ENCODE data around the gene WFIKKN1. TPM values are rescaled to one million over a fixed set of nuclear protein-coding genes. Genes with fewer than 3 reads are reported as not detected.

The WFIKKN1 gene
- total RNA-seq, 1 experiment from 2014 or later: 12.3 TPM

DNA sequence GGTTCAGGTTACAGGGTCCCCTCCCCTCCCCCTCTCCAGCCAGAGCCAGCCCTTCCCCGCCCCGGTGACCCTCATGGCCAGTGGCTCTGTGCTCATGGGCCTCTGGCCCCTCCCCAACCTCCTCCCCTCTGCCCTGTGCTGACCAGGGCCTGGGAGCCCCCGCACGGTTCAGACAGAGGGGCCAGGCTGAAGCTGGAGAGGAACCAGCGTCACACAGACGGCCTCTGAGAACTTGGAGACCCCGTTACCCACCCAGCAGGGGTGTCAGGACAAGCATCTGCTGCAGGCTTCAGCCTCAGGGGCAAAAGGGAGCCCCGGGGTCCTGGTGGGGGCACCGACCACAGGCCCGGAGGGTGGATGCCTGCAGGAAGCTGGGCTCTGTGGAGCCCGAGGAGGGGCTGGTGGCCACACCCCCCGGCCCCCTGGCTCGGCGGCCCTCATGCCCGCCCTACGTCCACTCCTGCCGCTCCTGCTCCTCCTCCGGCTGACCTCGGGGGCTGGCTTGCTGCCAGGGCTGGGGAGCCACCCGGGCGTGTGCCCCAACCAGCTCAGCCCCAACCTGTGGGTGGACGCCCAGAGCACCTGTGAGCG, at the start of gene WFIKKN1 (continued):
- TF ChIP-seq, protein P1, sequence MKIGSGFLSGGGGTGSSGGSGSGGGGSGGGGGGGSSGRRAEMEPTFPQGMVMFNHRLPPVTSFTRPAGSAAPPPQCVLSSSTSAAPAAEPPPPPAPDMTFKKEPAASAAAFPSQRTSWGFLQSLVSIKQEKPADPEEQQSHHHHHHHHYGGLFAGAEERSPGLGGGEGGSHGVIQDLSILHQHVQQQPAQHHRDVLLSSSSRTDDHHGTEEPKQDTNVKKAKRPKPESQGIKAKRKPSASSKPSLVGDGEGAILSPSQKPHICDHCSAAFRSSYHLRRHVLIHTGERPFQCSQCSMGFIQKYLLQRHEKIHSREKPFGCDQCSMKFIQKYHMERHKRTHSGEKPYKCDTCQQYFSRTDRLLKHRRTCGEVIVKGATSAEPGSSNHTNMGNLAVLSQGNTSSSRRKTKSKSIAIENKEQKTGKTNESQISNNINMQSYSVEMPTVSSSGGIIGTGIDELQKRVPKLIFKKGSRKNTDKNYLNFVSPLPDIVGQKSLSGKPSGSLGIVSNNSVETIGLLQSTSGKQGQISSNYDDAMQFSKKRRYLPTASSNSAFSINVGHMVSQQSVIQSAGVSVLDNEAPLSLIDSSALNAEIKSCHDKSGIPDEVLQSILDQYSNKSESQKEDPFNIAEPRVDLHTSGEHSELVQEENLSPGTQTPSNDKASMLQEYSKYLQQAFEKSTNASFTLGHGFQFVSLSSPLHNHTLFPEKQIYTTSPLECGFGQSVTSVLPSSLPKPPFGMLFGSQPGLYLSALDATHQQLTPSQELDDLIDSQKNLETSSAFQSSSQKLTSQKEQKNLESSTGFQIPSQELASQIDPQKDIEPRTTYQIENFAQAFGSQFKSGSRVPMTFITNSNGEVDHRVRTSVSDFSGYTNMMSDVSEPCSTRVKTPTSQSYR (CRISPR knock-in tag; IDR thresholded peaks at IDR 0.05): no peak; the same call in 1 of the 2 replicates
- TF ChIP-seq E2F5 (CRISPR knock-in tag; IDR thresholded peaks at IDR 0.05) (no peak), FOXJ3 (CRISPR knock-in tag; IDR thresholded peaks at IDR 0.05; ENCODE audit: borderline replicate concordance) (no peak), RORB (CRISPR knock-in tag; IDR thresholded peaks at IDR 0.05) (no peak), KAT7 (CRISPR knock-in tag; IDR thresholded peaks at IDR 0.05; ENCODE audit: borderline replicate concordance) (no peak), ZNF416 (CRISPR knock-in tag; IDR thresholded peaks at IDR 0.05) (no peak), FOXK1 (CRISPR knock-in tag; IDR thresholded peaks at IDR 0.05) (no peak), ZNF532 (CRISPR knock-in tag; IDR thresholded peaks at IDR 0.05; ENCODE audit: borderline replicate concordance) (no peak), GABPB1 (CRISPR knock-in tag; IDR thresholded peaks at IDR 0.05) (0 out of 2 replicates have a peak, but pooled peaks have one; percentile 8), ZNF121 (CRISPR knock-in tag; IDR thresholded peaks at IDR 0.05) (no peak), PRDM15 (CRISPR knock-in tag; IDR thresholded peaks at IDR 0.05) (no peak), FOXP1 (CRISPR knock-in tag; IDR thresholded peaks at IDR 0.05; ENCODE audit: borderline replicate concordance) (peak; percentile 52; the same call in 1 of the 2 replicates), ZNF232 (CRISPR knock-in tag; IDR thresholded peaks at IDR 0.05) (peak; percentile 56; the same call in 1 of the 2 replicates), ZNF138 (CRISPR knock-in tag; conservative IDR thresholded peaks at IDR 0.05) (0 out of 2 replicates have a peak, but pooled peaks have one; percentile 14), NFATC4 (CRISPR knock-in tag; IDR thresholded peaks at IDR 0.05) (no peak)
- TF ChIP-seq, protein P2, sequence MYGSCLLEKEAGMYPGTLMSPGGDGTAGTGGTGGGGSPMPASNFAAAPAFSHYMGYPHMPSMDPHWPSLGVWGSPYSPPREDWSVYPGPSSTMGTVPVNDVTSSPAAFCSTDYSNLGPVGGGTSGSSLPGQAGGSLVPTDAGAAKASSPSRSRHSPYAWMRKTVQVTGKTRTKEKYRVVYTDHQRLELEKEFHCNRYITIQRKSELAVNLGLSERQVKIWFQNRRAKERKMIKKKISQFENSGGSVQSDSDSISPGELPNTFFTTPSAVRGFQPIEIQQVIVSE (CRISPR knock-in tag; IDR thresholded peaks at IDR 0.05; ENCODE audit: borderline replicate concordance): no peak
- TF ChIP-seq, protein P3, sequence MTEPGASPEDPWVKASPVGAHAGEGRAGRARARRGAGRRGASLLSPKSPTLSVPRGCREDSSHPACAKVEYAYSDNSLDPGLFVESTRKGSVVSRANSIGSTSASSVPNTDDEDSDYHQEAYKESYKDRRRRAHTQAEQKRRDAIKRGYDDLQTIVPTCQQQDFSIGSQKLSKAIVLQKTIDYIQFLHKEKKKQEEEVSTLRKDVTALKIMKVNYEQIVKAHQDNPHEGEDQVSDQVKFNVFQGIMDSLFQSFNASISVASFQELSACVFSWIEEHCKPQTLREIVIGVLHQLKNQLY (CRISPR knock-in tag; IDR thresholded peaks at IDR 0.05): no peak
- TF ChIP-seq, protein P4, sequence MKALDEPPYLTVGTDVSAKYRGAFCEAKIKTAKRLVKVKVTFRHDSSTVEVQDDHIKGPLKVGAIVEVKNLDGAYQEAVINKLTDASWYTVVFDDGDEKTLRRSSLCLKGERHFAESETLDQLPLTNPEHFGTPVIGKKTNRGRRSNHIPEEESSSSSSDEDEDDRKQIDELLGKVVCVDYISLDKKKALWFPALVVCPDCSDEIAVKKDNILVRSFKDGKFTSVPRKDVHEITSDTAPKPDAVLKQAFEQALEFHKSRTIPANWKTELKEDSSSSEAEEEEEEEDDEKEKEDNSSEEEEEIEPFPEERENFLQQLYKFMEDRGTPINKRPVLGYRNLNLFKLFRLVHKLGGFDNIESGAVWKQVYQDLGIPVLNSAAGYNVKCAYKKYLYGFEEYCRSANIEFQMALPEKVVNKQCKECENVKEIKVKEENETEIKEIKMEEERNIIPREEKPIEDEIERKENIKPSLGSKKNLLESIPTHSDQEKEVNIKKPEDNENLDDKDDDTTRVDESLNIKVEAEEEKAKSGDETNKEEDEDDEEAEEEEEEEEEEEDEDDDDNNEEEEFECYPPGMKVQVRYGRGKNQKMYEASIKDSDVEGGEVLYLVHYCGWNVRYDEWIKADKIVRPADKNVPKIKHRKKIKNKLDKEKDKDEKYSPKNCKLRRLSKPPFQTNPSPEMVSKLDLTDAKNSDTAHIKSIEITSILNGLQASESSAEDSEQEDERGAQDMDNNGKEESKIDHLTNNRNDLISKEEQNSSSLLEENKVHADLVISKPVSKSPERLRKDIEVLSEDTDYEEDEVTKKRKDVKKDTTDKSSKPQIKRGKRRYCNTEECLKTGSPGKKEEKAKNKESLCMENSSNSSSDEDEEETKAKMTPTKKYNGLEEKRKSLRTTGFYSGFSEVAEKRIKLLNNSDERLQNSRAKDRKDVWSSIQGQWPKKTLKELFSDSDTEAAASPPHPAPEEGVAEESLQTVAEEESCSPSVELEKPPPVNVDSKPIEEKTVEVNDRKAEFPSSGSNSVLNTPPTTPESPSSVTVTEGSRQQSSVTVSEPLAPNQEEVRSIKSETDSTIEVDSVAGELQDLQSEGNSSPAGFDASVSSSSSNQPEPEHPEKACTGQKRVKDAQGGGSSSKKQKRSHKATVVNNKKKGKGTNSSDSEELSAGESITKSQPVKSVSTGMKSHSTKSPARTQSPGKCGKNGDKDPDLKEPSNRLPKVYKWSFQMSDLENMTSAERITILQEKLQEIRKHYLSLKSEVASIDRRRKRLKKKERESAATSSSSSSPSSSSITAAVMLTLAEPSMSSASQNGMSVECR (CRISPR knock-in tag; IDR thresholded peaks at IDR 0.05; ENCODE audit: borderline replicate concordance): peak; percentile 15; the same call in 1 of the 2 replicates
- TF ChIP-seq, protein P5, sequence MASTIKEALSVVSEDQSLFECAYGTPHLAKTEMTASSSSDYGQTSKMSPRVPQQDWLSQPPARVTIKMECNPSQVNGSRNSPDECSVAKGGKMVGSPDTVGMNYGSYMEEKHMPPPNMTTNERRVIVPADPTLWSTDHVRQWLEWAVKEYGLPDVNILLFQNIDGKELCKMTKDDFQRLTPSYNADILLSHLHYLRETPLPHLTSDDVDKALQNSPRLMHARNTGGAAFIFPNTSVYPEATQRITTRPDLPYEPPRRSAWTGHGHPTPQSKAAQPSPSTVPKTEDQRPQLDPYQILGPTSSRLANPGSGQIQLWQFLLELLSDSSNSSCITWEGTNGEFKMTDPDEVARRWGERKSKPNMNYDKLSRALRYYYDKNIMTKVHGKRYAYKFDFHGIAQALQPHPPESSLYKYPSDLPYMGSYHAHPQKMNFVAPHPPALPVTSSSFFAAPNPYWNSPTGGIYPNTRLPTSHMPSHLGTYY (CRISPR knock-in tag; IDR thresholded peaks at IDR 0.05): no peak
